ENCODE measurements around the gene ANKRD33B.

DNA sequence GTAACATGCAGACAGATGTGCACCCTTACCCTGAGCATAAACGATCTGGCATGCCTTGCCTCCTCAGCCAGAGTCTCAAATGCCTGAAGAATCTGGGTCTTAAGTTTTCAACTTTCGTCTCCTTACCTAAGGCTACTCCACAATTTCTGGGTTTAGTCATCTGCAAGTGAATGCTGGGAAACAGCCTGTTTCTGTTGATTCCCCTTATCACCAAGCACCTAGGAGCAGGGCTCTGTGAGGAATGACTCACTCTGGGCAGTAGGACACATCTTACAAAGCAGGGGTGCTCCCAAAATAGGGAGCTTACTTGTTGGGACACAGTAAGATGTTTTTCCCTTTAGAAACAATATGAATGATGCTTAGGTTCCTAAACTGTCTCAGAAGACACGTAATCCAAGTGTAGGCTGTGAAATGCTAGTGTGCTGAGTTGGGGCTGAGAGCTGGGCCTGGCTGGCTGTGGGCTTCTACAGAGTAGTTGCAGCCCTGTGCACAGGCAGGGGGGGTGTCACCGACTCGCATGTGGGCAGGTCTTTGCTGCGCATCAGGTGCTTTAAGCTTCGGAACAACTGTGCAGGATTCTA is 139.1 kb downstream of the ANKRD33B start:
- TF ChIP-seq MYC (IDR thresholded peaks at IDR 0.05; ENCODE audit: low read depth, low read length): no peak; the same call in 1 of the 2 replicates
- no peak for TF ChIP-seq MYC (CRISPR knock-in tag; IDR thresholded peaks at IDR 0.05; ENCODE audit: borderline replicate concordance, low read depth)
- no peak for TF ChIP-seq FOXP1 (CRISPR knock-in tag; IDR thresholded peaks at IDR 0.05)
- no peak for TF ChIP-seq KDM5B (IDR thresholded peaks at IDR 0.05; ENCODE audit: insufficient replicate concordance, low read depth, low read length)
- no peak for TF ChIP-seq NFRKB (IDR thresholded peaks at IDR 0.05; ENCODE audit: low read depth)
- no peak for TF ChIP-seq PPARD (CRISPR knock-in tag; IDR thresholded peaks at IDR 0.05)
- TF ChIP-seq, protein P1, sequence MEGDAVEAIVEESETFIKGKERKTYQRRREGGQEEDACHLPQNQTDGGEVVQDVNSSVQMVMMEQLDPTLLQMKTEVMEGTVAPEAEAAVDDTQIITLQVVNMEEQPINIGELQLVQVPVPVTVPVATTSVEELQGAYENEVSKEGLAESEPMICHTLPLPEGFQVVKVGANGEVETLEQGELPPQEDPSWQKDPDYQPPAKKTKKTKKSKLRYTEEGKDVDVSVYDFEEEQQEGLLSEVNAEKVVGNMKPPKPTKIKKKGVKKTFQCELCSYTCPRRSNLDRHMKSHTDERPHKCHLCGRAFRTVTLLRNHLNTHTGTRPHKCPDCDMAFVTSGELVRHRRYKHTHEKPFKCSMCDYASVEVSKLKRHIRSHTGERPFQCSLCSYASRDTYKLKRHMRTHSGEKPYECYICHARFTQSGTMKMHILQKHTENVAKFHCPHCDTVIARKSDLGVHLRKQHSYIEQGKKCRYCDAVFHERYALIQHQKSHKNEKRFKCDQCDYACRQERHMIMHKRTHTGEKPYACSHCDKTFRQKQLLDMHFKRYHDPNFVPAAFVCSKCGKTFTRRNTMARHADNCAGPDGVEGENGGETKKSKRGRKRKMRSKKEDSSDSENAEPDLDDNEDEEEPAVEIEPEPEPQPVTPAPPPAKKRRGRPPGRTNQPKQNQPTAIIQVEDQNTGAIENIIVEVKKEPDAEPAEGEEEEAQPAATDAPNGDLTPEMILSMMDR (IDR thresholded peaks at IDR 0.05 in 2 of 3, conservative IDR thresholded peaks at IDR 0.05 in 1 of 3; ENCODE audit: insufficient read depth in 2 of 3, low read depth in 1 of 3, low read length in 3 of 3): 0 out of 6 replicates have a peak, but pooled peaks of 1 of the 3 experiments have one; percentile 1
- no peak for TF ChIP-seq GTF2F1 (IDR thresholded peaks at IDR 0.05; ENCODE audit: low read depth, low read length)
- no peak for TF ChIP-seq WHSC1 (IDR thresholded peaks at IDR 0.05; ENCODE audit: low read length)
- TF ChIP-seq ELF4 (CRISPR knock-in tag; IDR thresholded peaks at IDR 0.05): no peak
- TF ChIP-seq MCM5 (IDR thresholded peaks at IDR 0.05; ENCODE audit: low read depth): no peak
- no peak for TF ChIP-seq CCNT2 (IDR thresholded peaks at IDR 0.05; ENCODE audit: borderline replicate concordance, extremely low read depth, insufficient read length, low read depth, low read length)
- TF ChIP-seq PHF8 (IDR thresholded peaks at IDR 0.05; ENCODE audit: borderline replicate concordance, low read length): no peak
- no peak for TF ChIP-seq ZNF707 (CRISPR knock-in tag; conservative IDR thresholded peaks at IDR 0.05)

All from K562 (cell line).